Hepatocyte (in vitro differentiated cells): ENCODE measurements around the gene STMP1.

Experiments used
- EZH2 ChIP-seq: fragments of 200-600 bp; sonication (generic); IDR thresholded peaks from 2 replicates; pipeline ENCODE4 v1.6.1; 2016; ENCODE audit warnings: antibody characterized with exemption, mild to moderate bottlenecking, borderline replicate concordance
- EZH2phosphoT487 ChIP-seq: fragments of 200-600 bp; sonication (generic); IDR thresholded peaks from one replicate; pipeline ENCODE4 v1.6.1; 2018; ENCODE audit warnings: antibody characterized with exemption, mild to moderate bottlenecking, low read depth, moderate library complexity; ENCODE audit not compliant: unreplicated experiment, severe bottlenecking
- TF ChIP-seq, protein P1 (sequence below): fragments of 200-600 bp; sonication (generic); IDR thresholded peaks from 2 replicates; pipeline ENCODE4 v1.5.1; 2016; ENCODE audit warnings: antibody characterized with exemption, mild to moderate bottlenecking; ENCODE audit not compliant: poor library complexity

DNA sequence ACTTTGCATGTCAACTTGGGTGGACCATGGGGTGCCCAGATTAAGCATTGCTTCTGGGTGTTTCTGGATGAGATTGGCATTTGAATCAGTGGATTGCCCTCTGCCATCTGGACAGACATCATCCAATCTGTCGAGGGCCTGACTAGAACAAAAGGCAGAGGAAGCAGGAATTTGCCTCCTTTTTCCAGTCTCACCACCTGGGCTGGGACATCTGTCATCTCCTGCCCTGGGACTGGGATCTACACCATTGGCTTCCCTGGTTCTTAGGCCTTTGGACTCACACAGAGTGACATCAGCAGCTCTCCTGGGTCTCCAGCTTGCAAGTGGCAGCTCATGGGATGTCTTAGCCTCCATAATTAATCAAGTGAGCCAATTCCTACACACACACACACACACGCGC is 55.4 kb downstream of the STMP1 start:
- TF ChIP-seq, protein P1, sequence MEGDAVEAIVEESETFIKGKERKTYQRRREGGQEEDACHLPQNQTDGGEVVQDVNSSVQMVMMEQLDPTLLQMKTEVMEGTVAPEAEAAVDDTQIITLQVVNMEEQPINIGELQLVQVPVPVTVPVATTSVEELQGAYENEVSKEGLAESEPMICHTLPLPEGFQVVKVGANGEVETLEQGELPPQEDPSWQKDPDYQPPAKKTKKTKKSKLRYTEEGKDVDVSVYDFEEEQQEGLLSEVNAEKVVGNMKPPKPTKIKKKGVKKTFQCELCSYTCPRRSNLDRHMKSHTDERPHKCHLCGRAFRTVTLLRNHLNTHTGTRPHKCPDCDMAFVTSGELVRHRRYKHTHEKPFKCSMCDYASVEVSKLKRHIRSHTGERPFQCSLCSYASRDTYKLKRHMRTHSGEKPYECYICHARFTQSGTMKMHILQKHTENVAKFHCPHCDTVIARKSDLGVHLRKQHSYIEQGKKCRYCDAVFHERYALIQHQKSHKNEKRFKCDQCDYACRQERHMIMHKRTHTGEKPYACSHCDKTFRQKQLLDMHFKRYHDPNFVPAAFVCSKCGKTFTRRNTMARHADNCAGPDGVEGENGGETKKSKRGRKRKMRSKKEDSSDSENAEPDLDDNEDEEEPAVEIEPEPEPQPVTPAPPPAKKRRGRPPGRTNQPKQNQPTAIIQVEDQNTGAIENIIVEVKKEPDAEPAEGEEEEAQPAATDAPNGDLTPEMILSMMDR, result no peak
- TF ChIP-seq EZH2, result no peak
- TF ChIP-seq EZH2phosphoT487, result no peak
